Spinal cord (tissue), 10 donors: ENCODE measurements around the gene NFYC. TPM values are rescaled to one million over a fixed set of nuclear protein-coding genes. Genes with fewer than 3 reads are reported as not detected.

Source experiments
- DNase-seq, 6 donors: peaks; one replicate each; pipeline versions ENCODE4 v3.0.0 to v3.0.0-alpha.2; 2013 to 2015; ENCODE audit warnings: low spot score in 6 of 6, low read depth in 4 of 6
- H3K27ac ChIP-seq: one replicate; pipeline ENCODE4 v1.5.1; 2013; ENCODE audit warnings: low read depth, low read length, control low read depth
- H3K27me3 ChIP-seq: one replicate; pipeline ENCODE4 v1.6.1; 2013; ENCODE audit warnings: low read length; ENCODE audit not compliant: control insufficient read depth, insufficient read depth
- H3K36me3 ChIP-seq: one replicate; pipeline ENCODE4 v1.6.1; 2013; ENCODE audit warnings: low read length; ENCODE audit not compliant: control insufficient read depth, insufficient read depth
- H3K4me1 ChIP-seq: one replicate; pipeline ENCODE4 v1.6.1; 2013; ENCODE audit warnings: low read length; ENCODE audit not compliant: control insufficient read depth, insufficient read depth
- H3K4me3 ChIP-seq: one replicate; pipeline ENCODE4 v1.5.1; 2013; ENCODE audit warnings: low read depth, low read length, control low read depth
- H3K9me3 ChIP-seq: one replicate; pipeline ENCODE4 v1.6.1; 2013; ENCODE audit warnings: low read length; ENCODE audit not compliant: control insufficient read depth, insufficient read depth
- WGBS: methylation state at CpG from one replicate; pipeline ENCODE4 v1.1.5; 2013; ENCODE audit warnings: missing lambda C conversion rate; ENCODE audit not compliant: insufficient coverage; 5-methylcytosine and 5-hydroxymethylcytosine counted together
- polyA plus RNA-seq, 2 donors: library from polyadenylated mRNA; unstranded; fragments of 120-200 nt; gene quantifications; one replicate each; pipeline ENCODE4 v1.2.1, GENCODE V29; 2013; ENCODE audit not compliant: insufficient read length in 2 of 2
- total RNA-seq, 2 donors: library from RNA; depleted of rRNA in 1 of 2; stranded (reverse); fragments of 120-200 nt in 1 of 2; fragments of >200 nt in 1 of 2; gene quantifications; one replicate each; pipeline versions ENCODE4 v1.2.3 to v1.2.4, GENCODE V29; 2013 to 2014
- donor health status: healthy.

The NFYC gene
- total and polyA plus RNA-seq, 4 donors = 36.4 to 82.8 (median 59.0) TPM

- 45% methylated on average over 2 of the region's 3 CpGs for WGBS
- peak overlapping the region; percentile 42 for H3K27ac ChIP-seq
- H3K4me3 ChIP-seq = no peak overlapping the region
- no peaks in the 10 kb centered on the region for H3K27me3 ChIP-seq
- no peaks in the 10 kb centered on the region for H3K9me3 ChIP-seq
- H3K36me3 ChIP-seq = no peaks in the 10 kb centered on the region
- no peak for DNase-seq
- H3K4me1 ChIP-seq = peaks cover 21% of the 10 kb centered on the region
These were observed 116.5 kb downstream of the NFYC start for GRCh38 chr1:40808002-40808401.

GRCh38 chr1:40808444-40808843 is 116.9 kb downstream of the NFYC start:
- Histone ChIP-seq H3K27me3 (no peaks in the 10 kb centered on the region), H3K4me3 (no peak overlapping the region), H3K4me1 (peaks cover 21% of the 10 kb centered on the region), H3K27ac (no peak overlapping the region), H3K9me3 (no peaks in the 10 kb centered on the region), H3K36me3 (no peaks in the 10 kb centered on the region)
- DNase-seq = no peak
- 74% methylated on average over 3 of the region's 3 CpGs for WGBS

GRCh38 chr1:40808909-40809308 is 117.4 kb downstream of the NFYC start:
- Histone ChIP-seq H3K36me3 (no peaks in the 10 kb centered on the region), H3K9me3 (no peaks in the 10 kb centered on the region), H3K4me3 (no peak overlapping the region), H3K4me1 (peaks cover 21% of the 10 kb centered on the region), H3K27me3 (no peaks in the 10 kb centered on the region), H3K27ac (no peak overlapping the region)
- 82% methylated on average over 6 of the region's 6 CpGs for WGBS
- no peak for DNase-seq

- H3K9me3 ChIP-seq = no peaks in the 10 kb centered on the region
- no peak for DNase-seq
- H3K27me3 ChIP-seq = no peaks in the 10 kb centered on the region
- no peak overlapping the region for H3K4me3 ChIP-seq
- no peaks in the 10 kb centered on the region for H3K36me3 ChIP-seq
- peaks cover 21% of the 10 kb centered on the region for H3K4me1 ChIP-seq
- no peak overlapping the region for H3K27ac ChIP-seq
- 75% methylated on average over 2 of the region's 5 CpGs for WGBS
These were observed 119.4 kb downstream of the NFYC start for GRCh38 chr1:40810927-40811326.

GRCh38 chr1:40815420-40815819 is 123.9 kb downstream of the NFYC start:
- peaks cover 10% of the 10 kb centered on the region for H3K36me3 ChIP-seq
- H3K27me3 ChIP-seq = peaks cover 4% of the 10 kb centered on the region
- H3K4me1 ChIP-seq = peaks cover 26% of the 10 kb centered on the region
- no peak overlapping the region for H3K27ac ChIP-seq
- no peaks in the 10 kb centered on the region for H3K9me3 ChIP-seq
- H3K4me3 ChIP-seq = no peak overlapping the region
- WGBS = 84% methylated on average over 7 of the region's 9 CpGs
- DNase-seq = no peak

GRCh38 chr1:40817791-40818263 is 126.3 kb downstream of the NFYC start:
- Histone ChIP-seq H3K27ac (no peak overlapping the region), H3K4me3 (peak overlapping the region; percentile 43), H3K27me3 (peaks cover 4% of the 10 kb centered on the region), H3K9me3 (no peaks in the 10 kb centered on the region), H3K4me1 (peaks cover 46% of the 10 kb centered on the region), H3K36me3 (peaks cover 23% of the 10 kb centered on the region)
- DNase-seq = no peak
- 35% methylated on average over 19 of the region's 19 CpGs for WGBS

- 9% methylated on average over 59 of the region's 59 CpGs for WGBS
- peak overlapping the region; percentile 43 for H3K4me3 ChIP-seq
- peaks cover 50% of the 10 kb centered on the region for H3K4me1 ChIP-seq
- peak in 2 of 6 donors; percentile 53 to 83 for DNase-seq
- peaks cover 4% of the 10 kb centered on the region for H3K27me3 ChIP-seq
- peaks cover 26% of the 10 kb centered on the region for H3K36me3 ChIP-seq
- no peak overlapping the region for H3K27ac ChIP-seq
- H3K9me3 ChIP-seq = no peaks in the 10 kb centered on the region
These were observed 126.9 kb downstream of the NFYC start for GRCh38 chr1:40818264-40818961.

GRCh38 chr1:40819101-40819500 is 127.6 kb downstream of the NFYC start:
- no peak overlapping the region for H3K27ac ChIP-seq
- 82% methylated on average over 16 of the region's 26 CpGs for WGBS
- DNase-seq = no peak
- H3K27me3 ChIP-seq = peaks cover 4% of the 10 kb centered on the region
- H3K36me3 ChIP-seq = peaks cover 33% of the 10 kb centered on the region
- H3K4me1 ChIP-seq = peaks cover 56% of the 10 kb centered on the region
- H3K9me3 ChIP-seq = no peaks in the 10 kb centered on the region
- H3K4me3 ChIP-seq = no peak overlapping the region

GRCh38 chr1:40820251-40820797 is 128.8 kb downstream of the NFYC start:
- 76% methylated on average over 3 of the region's 3 CpGs for WGBS
- H3K9me3 ChIP-seq = no peaks in the 10 kb centered on the region
- peaks cover 4% of the 10 kb centered on the region for H3K27me3 ChIP-seq
- H3K4me3 ChIP-seq = no peak overlapping the region
- peak in 1 of 6 donors; percentile 38 for DNase-seq
- peaks cover 37% of the 10 kb centered on the region for H3K36me3 ChIP-seq
- H3K4me1 ChIP-seq = peaks cover 67% of the 10 kb centered on the region
- peak overlapping the region; percentile 25 for H3K27ac ChIP-seq
